ENCODE measurements around the gene TSC22D4.
"Not testable (repeated sequence)": the region's sequence is repeated elsewhere in the genome, so short reads cannot be mapped to it uniquely, and the experiment has no call there.

TSC22D4 gene

GRCh38 chr7:100456562-100456961, 22.5 kb downstream of the TSC22D4 start:
- no peak for TF ChIP-seq CTCF (IDR thresholded peaks at IDR 0.05; ENCODE audit: control extremely low read depth, extremely low read depth, low read depth, missing control alignments)

GRCh38 chr7:100455206-100455605, 23.8 kb downstream of the TSC22D4 start:
- no peak for DNase-seq (ENCODE audit: extremely low spot score)
- TF ChIP-seq CTCF (IDR thresholded peaks at IDR 0.05; ENCODE audit: control extremely low read depth, extremely low read depth, low read depth, missing control alignments), result no peak
- CTCF ChIA-PET, result interaction anchor here (0.7 to 8.2 kb wide), 14 partner anchors 9 to 131 kb away, joined by 3 to 46 read pairs (median 4); partner anchors contain the start of gene FBXO24
- POLR2A ChIA-PET, result interaction anchor here (0.6 kb wide), 1 partner anchor 209 kb away, joined by 5 read pairs; no protein-coding TSS in a partner anchor

More at GRCh38 chr7:100456562-100456961, 22.5 kb downstream of the TSC22D4 start:
- ChIA-PET CTCF (interaction anchor here (1.6 to 8.2 kb wide), 2 partner anchors 9 to 13 kb away, joined by 5 to 46 read pairs; no protein-coding TSS in a partner anchor), POLR2A (interaction anchor here (0.6 kb wide), 1 partner anchor 95 kb away, joined by 5 read pairs; no protein-coding TSS in a partner anchor)
- no peak for DNase-seq (ENCODE audit: extremely low spot score)

GRCh38 chr7:100453854-100454253, 25.2 kb downstream of the TSC22D4 start:
- POLR2A ChIA-PET, result interaction anchor here (0.6 to 0.9 kb wide), 2 partner anchors 12 to 101 kb away, joined by 4 to 7 read pairs; no protein-coding TSS in a partner anchor
- CTCF ChIA-PET, result interaction anchor here (0.6 to 8.2 kb wide), 8 partner anchors 9 to 152 kb away, joined by 3 to 46 read pairs (median 4); partner anchors contain the start of gene SPACDR
- not testable (repeated sequence) for DNase-seq (ENCODE audit: extremely low spot score)

DNA sequence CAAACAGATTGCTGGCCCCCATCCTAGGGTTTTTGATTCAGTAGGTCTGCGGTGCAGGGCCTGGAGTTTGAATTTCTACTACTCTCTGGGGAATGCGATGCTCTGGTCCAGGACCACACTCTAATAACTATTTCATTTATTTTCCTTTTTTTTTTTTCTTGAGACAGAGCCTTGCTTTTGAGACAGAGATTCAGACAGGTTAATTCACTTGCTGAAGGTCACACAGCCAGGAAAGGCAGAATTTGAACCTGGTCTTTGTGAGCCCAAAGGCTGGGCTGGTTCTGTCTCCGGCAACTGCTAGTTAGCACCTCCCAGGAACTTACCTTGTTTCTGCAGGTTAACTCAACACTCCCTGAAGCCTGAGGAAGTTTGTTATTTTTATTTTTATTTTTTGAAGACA, 26.5 kb downstream of the TSC22D4 start:
- no peak for DNase-seq (ENCODE audit: extremely low spot score)
- ChIA-PET CTCF (interaction anchor here (1.1 to 8.2 kb wide), 6 partner anchors 9 to 321 kb away, joined by 3 to 46 read pairs (median 4); no protein-coding TSS in a partner anchor), POLR2A (no interaction called here)
- TF ChIP-seq CTCF (IDR thresholded peaks at IDR 0.05; ENCODE audit: control extremely low read depth, extremely low read depth, low read depth, missing control alignments), result no peak

- DNase-seq (ENCODE audit: extremely low spot score), result no peak
- POLR2A ChIA-PET, result interaction anchor here (0.7 to 1.7 kb wide), 3 partner anchors 19 to 257 kb away, joined by 4 to 7 read pairs (median 5); partner anchors contain the start of genes MEPCE, POP7 and ZCWPW1
- TF ChIP-seq CTCF (IDR thresholded peaks at IDR 0.05; ENCODE audit: control extremely low read depth, extremely low read depth, low read depth, missing control alignments), result no peak
- CTCF ChIA-PET, result interaction anchor here (0.8 to 8.2 kb wide), 6 partner anchors 8 to 111 kb away, joined by 4 to 46 read pairs (median 13); partner anchors contain the start of genes PPP1R35 and SPACDR
Observed at GRCh38 chr7:100449190-100449795, 29.7 kb downstream of the TSC22D4 start.

DNA sequence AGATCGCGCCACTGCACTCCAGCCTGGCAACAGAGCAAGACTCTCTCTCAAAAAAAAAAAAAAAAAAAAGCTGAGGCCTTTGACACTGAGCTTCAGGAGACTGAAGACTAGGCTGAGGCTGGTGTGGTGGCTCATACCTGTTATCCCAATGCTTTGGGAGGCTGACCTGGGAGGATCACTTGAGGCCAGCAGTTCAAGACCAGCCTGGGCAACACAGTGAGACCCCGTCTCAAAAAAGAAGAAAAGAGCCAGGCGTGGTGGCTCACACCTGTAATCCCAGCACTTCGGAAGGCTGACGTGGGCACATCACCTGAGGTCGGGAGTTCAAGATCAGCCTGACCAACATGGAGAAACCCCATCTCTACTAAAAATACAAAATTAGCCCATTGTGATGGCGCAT, 31.7 kb downstream of the TSC22D4 start:
- DNase-seq (ENCODE audit: extremely low spot score); CTCF ChIA-PET: not testable (repeated sequence)
- POLR2A ChIA-PET, result interaction anchor here (0.6 kb wide), 1 partner anchor 18 kb away, joined by 3 read pairs; no protein-coding TSS in a partner anchor

- TF ChIP-seq CTCF (IDR thresholded peaks at IDR 0.05; ENCODE audit: control extremely low read depth, extremely low read depth, low read depth, missing control alignments), result no peak
- no peak for DNase-seq (ENCODE audit: extremely low spot score)
- ChIA-PET POLR2A (interaction anchor here (0.6 kb wide), 1 partner anchor 216 kb away, joined by 3 read pairs; no protein-coding TSS in a partner anchor), CTCF (interaction anchor here (0.8 to 1.3 kb wide), 3 partner anchors 8 to 113 kb away, joined by 3 to 5 read pairs (median 4); no protein-coding TSS in a partner anchor)
Observed at GRCh38 chr7:100446040-100446439, 33.0 kb downstream of the TSC22D4 start.
